GM12875 (cell line): Measurements from ENCODE around the gene ATP4B.

Experiments
- H3K4me3 ChIP-seq: one replicate; pipeline ENCODE4 v1.5.1; 2011; ENCODE audit warnings: low read depth, low read length, control low read depth
- TF ChIP-seq, protein P1 (sequence below): IDR thresholded peaks from 2 replicates; pipeline ENCODE4 v1.5.1; 2011; ENCODE audit warnings: low read depth, mild to moderate bottlenecking, control low read depth, inconsistent platforms, low read length, moderate library complexity, borderline replicate concordance; ENCODE audit not compliant: insufficient read depth

The ATP4B gene

DNA sequence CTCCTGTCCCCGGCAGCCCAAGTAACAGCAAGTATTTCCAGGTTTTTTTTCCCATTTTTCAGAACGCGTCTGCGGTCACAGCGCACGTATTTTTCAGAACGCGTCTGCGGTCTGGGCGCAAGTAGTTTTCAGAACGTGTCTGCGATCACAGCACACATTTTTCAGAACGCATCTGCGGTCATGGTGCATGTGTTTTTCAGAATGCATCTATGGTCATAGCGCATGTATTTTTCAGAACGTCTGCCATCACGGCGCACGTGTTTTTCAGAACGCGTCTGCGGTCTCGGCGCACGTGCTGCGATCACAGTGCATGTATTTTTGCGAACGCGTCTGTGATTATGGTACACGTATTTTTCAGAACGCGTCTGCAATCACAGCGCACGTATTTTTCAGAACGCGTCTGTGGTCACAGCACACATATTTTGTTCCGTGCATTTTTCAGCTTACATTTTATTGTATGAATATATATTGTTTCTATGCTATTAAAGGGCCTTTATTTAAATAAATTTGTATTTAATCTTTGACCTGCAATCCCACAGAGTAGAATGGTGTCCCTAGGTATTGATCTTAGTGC, 19.7 kb downstream of the ATP4B start:
- TF ChIP-seq, protein P1, sequence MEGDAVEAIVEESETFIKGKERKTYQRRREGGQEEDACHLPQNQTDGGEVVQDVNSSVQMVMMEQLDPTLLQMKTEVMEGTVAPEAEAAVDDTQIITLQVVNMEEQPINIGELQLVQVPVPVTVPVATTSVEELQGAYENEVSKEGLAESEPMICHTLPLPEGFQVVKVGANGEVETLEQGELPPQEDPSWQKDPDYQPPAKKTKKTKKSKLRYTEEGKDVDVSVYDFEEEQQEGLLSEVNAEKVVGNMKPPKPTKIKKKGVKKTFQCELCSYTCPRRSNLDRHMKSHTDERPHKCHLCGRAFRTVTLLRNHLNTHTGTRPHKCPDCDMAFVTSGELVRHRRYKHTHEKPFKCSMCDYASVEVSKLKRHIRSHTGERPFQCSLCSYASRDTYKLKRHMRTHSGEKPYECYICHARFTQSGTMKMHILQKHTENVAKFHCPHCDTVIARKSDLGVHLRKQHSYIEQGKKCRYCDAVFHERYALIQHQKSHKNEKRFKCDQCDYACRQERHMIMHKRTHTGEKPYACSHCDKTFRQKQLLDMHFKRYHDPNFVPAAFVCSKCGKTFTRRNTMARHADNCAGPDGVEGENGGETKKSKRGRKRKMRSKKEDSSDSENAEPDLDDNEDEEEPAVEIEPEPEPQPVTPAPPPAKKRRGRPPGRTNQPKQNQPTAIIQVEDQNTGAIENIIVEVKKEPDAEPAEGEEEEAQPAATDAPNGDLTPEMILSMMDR, result no peak

DNA sequence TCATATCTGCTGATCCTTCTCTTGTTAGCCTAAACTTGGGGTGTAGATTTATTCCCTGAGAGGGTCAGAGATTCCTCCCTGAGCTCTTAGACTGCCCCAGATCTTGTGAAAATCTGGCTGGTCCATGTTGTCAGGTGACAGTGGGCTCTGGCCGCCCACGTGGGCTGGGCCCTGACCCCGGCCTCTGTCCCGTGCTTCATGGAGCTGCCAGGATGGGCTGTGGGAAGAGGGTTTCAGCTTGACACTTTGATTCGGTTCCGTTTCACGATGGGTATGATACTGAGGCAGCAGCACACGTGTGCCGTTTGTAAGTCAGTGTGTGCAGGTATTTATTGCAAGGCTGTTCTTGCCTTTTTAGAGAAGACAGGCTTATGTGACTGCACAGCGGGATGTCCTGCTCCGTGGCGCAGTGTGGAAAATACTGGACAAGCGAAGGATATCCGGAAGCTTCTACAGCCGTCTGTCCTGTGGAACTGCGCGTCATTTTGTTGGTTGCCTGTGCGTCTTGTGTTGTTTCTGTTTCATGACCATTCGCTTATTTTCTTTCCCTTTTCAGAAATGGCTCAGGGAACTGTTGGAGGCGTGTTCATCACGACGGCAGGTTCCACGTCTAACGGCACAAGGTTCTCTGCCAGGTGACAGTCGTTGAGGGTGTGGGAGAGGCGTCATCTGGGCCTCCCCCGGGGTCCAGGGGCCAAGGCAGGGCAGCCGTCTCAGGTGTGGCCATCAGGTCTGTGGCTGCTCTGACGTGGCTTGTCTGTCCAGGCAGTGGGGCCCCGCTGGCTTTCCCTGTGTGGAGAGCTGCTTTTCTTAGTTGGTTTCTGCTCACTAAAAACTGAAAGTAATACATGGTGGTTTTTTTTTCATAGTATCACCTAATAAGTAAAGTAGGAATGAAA, 20.5 kb downstream of the ATP4B start:
- H3K4me3 ChIP-seq, result no peak overlapping the region
- TF ChIP-seq, protein P1, result no peak

More for the DNA sequence above, 19.7 kb downstream of the ATP4B start:
- H3K4me3 ChIP-seq, result no peak overlapping the region

DNA sequence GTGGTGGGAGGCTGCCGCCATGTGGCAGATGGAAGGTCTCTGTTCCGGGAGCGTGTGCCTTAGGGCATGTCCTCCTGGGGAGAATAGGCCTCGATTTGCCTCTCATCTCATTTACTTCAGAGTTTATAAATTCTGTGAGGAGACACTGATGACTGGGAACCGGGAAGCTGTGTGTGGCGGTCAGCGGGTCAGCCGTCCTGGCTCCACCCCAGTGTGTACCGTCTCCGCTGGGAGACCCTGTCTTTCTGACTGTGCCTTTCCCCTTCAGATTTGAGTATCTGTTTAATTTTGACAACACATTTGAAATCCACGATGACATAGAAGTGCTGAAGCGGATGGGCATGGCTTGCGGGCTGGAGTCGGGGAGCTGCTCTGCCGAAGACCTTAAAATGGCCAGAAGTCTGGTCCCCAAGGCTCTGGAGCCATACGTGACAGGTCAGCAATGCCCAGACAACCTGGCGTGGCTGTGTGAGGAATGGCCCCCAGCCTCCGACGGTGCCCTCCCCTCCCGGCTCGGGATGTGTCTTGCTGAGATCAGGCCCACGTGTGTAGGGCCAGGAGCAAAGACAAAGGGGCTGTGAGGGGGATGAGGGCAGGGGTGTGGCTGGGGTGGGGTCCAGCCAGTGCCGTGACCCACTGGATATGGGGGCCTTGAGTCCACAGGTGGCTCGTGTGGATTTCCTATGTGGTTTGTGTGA, 21.6 kb downstream of the ATP4B start:
- H3K4me3 ChIP-seq, result no peak overlapping the region
- TF ChIP-seq, protein P1, result no peak

DNA sequence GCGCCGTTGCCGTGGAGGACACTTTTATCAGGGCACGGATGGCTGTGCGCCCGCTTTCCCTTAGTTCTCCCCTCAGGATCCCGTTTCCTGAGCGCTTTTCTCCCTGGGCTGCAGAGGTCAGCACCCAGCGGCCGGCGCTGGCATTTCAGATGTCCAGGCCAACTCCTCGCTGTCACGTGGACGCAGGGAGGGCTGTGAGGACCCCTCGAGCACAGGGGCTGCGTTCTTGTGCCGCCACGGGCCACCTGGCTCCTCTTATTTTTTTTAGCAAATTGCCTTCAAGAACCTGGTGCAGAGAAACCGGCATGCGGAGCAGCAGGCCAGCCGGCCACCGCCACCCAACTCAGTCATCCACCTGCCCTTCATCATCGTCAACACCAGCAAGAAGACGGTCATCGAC, 22.3 kb downstream of the ATP4B start:
- TF ChIP-seq, protein P1, result no peak
- H3K4me3 ChIP-seq, result no peak overlapping the region

DNA sequence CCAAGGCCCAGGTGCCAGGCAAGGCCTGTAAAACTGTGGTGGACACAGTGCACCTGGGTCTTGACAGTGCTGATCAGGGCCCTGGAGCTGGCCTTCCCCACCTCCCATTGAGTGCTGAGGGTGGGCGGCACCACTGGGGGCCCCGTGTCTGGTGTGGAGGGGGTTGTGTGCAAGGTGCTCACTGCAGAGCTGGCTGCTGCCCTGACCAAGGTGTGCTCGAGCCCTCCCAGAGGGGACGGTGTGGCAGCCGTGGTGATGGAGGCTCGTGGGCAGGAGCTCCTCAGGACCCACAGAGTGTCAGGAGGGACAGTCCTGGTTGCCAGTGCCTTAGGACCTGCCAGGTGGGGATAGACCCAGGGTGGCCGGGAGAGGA, 23.0 kb downstream of the ATP4B start:
- TF ChIP-seq, protein P1, result no peak
- H3K4me3 ChIP-seq, result no peak overlapping the region

DNA sequence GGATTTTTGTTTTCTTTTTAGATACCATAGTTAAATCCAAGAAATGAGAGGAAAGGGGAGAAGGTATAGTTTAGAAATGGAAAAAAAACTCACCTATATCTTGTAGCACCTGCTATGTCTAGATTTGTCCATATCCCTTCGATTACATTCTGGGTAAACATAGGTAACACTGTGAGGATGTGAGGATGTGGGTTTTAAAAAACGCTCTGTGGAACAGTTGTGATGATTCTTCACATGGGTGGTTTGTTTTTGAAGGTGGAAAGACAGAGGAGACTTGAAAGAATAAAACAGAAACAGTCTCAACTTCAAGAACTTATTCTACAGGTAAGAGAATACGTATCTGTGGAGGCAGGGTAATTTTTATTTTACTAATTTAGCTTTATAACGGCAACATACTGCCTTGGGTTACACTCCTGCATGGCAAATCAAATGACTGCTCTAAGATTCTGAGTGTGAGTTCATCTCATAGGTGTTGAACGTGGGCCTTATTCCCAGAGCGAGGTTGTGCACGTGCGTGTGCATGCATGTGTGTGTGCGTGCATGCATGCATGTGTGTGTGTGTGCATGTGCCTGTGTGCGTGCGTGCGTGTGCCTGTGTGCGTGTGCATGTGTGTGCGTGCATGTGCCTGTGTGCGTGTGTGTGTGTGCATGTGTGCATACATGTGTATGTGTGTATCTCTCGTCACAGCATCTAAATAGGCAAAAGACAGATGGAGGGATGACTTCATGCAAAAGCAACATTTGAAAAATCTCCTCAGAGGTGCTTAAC, 23.5 kb downstream of the ATP4B start:
- TF ChIP-seq, protein P1, result no peak
- no peak overlapping the region for H3K4me3 ChIP-seq
